Neutrophil (primary cell): Measurements from ENCODE around the gene SPAG16.

Source experiments
- H3K27ac ChIP-seq: fragments of 200-600 bp; sonication (generic); 2 replicates; pipeline ENCODE4 v1.5.1; 2016; ENCODE audit warnings: mild to moderate bottlenecking, moderate library complexity
- H3K27me3 ChIP-seq: fragments of 200-600 bp; sonication (generic); 2 replicates; pipeline ENCODE4 v1.6.0; 2016; ENCODE audit warnings: mild to moderate bottlenecking
- H3K36me3 ChIP-seq: fragments of 200-600 bp; sonication (generic); 2 replicates; pipeline ENCODE4 v1.5.1; 2017
- H3K4me1 ChIP-seq, 2 experiments: fragments of 200-600 bp in 1 of 2; sonication (generic) in 1 of 2; 1 replicate in 1 of 2; 2 replicates in 1 of 2; pipeline versions ENCODE4 v1.5.1 to v1.6.1; 2013 to 2016; ENCODE audit warnings: low read depth in 1 of 2, low read length in 1 of 2, mild to moderate bottlenecking in 1 of 2, moderate library complexity in 1 of 2; ENCODE audit not compliant: control insufficient read depth in 1 of 2, insufficient read depth in 1 of 2
- H3K4me3 ChIP-seq, 2 experiments: fragments of 200-600 bp in 1 of 2; sonication (generic) in 1 of 2; 1 replicate in 1 of 2; 2 replicates in 1 of 2; pipeline ENCODE4 v1.5.1; 2013 to 2016; ENCODE audit warnings: low read depth in 1 of 2, low read length in 1 of 2, mild to moderate bottlenecking in 1 of 2, moderate library complexity in 1 of 2
- H3K9me3 ChIP-seq: fragments of 200-600 bp; sonication (generic); 2 replicates; pipeline ENCODE4 v1.5.1; 2016
- CTCF ChIP-seq: fragments of 200-600 bp; sonication (generic); IDR thresholded peaks from 2 replicates; pipeline ENCODE4 v1.5.1; 2016; ENCODE audit warnings: antibody characterized with exemption

Gene SPAG16

GRCh38 chr2:214196260-214196659 lies 912.0 kb downstream of the SPAG16 start:
- no peak overlapping the region for H3K27ac ChIP-seq
- no peaks in the 10 kb centered on the region for H3K9me3 ChIP-seq
- H3K36me3 ChIP-seq: no peaks in the 10 kb centered on the region
- no peaks in the 10 kb centered on the region for H3K4me1 ChIP-seq
- TF ChIP-seq CTCF: no peak
- H3K27me3 ChIP-seq: no peaks in the 10 kb centered on the region
- no peak overlapping the region for H3K4me3 ChIP-seq

- no peak for TF ChIP-seq CTCF
Measured at GRCh38 chr2:214201892-214202291, 917.6 kb downstream of the SPAG16 start.

GRCh38 chr2:214203214-214203613 lies 919.0 kb downstream of the SPAG16 start:
- H3K4me1 ChIP-seq: no peaks in the 10 kb centered on the region
- no peaks in the 10 kb centered on the region for H3K9me3 ChIP-seq
- H3K4me3 ChIP-seq: no peak overlapping the region
- TF ChIP-seq CTCF: no peak
- no peaks in the 10 kb centered on the region for H3K36me3 ChIP-seq
- H3K27me3 ChIP-seq: no peaks in the 10 kb centered on the region
- no peak overlapping the region for H3K27ac ChIP-seq

More at GRCh38 chr2:214201892-214202291, 917.6 kb downstream of the SPAG16 start:
- no peaks in the 10 kb centered on the region for H3K9me3 ChIP-seq
- H3K4me3 ChIP-seq: no peak overlapping the region
- no peaks in the 10 kb centered on the region for H3K36me3 ChIP-seq
- no peaks in the 10 kb centered on the region for H3K4me1 ChIP-seq
- H3K27me3 ChIP-seq: no peaks in the 10 kb centered on the region
- H3K27ac ChIP-seq: no peak overlapping the region

- Histone ChIP-seq H3K4me3 (no peak overlapping the region), H3K27me3 (no peaks in the 10 kb centered on the region), H3K4me1 (no peaks in the 10 kb centered on the region), H3K27ac (no peak overlapping the region), H3K9me3 (no peaks in the 10 kb centered on the region), H3K36me3 (no peaks in the 10 kb centered on the region)
- no peak for TF ChIP-seq CTCF
Measured at GRCh38 chr2:214203744-214204289, 919.6 kb downstream of the SPAG16 start.

- Histone ChIP-seq H3K27me3 (no peaks in the 10 kb centered on the region), H3K9me3 (peaks cover 3% of the 10 kb centered on the region), H3K4me3 (no peak overlapping the region), H3K4me1 (no peaks in the 10 kb centered on the region), H3K36me3 (no peaks in the 10 kb centered on the region), H3K27ac (no peak overlapping the region)
- TF ChIP-seq CTCF: no peak
Measured at GRCh38 chr2:214215107-214215506, 930.8 kb downstream of the SPAG16 start.

- Histone ChIP-seq H3K27me3 (no peaks in the 10 kb centered on the region), H3K4me3 (no peak overlapping the region), H3K4me1 (no peaks in the 10 kb centered on the region), H3K27ac (no peak overlapping the region), H3K36me3 (no peaks in the 10 kb centered on the region), H3K9me3 (no peaks in the 10 kb centered on the region)
- TF ChIP-seq CTCF: no peak
Measured at GRCh38 chr2:214217136-214217535, 932.9 kb downstream of the SPAG16 start.
